Measurements from ENCODE around the gene PCK1.

DNA sequence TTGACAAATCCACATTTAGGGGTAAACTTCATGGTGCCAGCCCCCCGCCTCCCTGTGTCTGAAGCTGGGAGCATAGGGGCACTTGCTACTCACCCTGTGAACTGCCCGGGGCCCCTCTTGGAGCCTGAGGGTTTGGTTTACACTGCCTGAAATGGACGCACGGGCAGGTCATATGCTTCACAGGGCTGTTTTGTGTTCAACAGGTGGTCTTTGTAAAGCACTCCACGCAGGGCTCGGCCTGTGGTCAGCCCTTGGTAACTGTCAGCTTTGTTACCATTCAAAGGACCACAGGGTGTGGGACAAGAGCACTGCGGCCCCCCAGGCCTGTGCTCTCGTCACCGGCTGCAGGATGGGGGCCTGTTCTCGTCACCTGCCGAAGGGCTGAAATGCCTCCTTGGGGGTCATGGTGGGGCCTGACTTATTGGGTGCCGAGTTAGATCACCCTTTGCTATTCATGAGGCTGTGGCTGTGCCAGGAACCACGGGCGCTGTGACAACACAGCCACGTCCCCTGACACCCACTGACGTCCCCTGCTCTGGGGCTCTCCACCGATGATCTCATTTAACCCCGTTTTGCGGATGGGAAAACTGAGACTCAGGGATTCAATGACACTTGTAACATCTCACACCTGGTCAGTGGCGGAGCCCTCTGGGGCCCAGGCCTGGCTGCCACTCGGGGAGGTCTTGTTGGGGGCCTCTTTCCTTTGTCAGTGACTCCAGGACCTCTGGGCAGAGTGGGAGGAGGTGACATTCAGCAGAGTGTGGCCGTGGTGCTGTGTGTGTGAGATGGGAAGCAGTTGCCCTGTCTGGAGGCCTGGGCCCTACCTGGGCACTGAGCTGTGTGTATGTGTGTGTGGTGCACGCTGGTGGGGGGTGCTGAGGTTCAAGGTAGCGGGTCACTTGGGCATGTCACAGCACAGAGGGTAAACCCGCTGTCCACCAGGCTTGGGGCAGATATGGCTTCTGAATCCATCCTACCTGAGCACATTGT, 34.4 kb downstream of the PCK1 start:
- TF ChIP-seq, protein P1, sequence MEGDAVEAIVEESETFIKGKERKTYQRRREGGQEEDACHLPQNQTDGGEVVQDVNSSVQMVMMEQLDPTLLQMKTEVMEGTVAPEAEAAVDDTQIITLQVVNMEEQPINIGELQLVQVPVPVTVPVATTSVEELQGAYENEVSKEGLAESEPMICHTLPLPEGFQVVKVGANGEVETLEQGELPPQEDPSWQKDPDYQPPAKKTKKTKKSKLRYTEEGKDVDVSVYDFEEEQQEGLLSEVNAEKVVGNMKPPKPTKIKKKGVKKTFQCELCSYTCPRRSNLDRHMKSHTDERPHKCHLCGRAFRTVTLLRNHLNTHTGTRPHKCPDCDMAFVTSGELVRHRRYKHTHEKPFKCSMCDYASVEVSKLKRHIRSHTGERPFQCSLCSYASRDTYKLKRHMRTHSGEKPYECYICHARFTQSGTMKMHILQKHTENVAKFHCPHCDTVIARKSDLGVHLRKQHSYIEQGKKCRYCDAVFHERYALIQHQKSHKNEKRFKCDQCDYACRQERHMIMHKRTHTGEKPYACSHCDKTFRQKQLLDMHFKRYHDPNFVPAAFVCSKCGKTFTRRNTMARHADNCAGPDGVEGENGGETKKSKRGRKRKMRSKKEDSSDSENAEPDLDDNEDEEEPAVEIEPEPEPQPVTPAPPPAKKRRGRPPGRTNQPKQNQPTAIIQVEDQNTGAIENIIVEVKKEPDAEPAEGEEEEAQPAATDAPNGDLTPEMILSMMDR (conservative IDR thresholded peaks at IDR 0.05 in 1 of 2, IDR thresholded peaks at IDR 0.05 in 1 of 2; ENCODE audit: low read depth in 1 of 2, low read length in 2 of 2): no peak
- TF ChIP-seq EZH2 (IDR thresholded peaks at IDR 0.05; ENCODE audit: low read length, missing control alignments): no peak

Measured in fibroblast of lung (primary cell).